H9 (cell line): ENCODE data around the gene ZBTB20. TPM values are rescaled to one million over a fixed set of nuclear protein-coding genes. Genes with fewer than 3 reads are reported as not detected.

Experiments used
- DNase-seq: peaks from one replicate; pipeline ENCODE4 v3.0.0-alpha.2; 2017
- H2AFZ ChIP-seq: one replicate; pipeline ENCODE4 v1.6.1; 2013; ENCODE audit warnings: mild to moderate bottlenecking, low read length, control low read depth, moderate library complexity
- H2AK5ac ChIP-seq: 2 replicates; pipeline ENCODE4 v1.6.1; 2013; ENCODE audit warnings: low read length, control low read depth, mixed read lengths; ENCODE audit not compliant: insufficient read length
- H2BK120ac ChIP-seq: one replicate; pipeline ENCODE4 v1.6.1; 2013; ENCODE audit warnings: low read depth, mild to moderate bottlenecking, low read length, control low read depth, inconsistent platforms; ENCODE audit not compliant: poor library complexity, severe bottlenecking
- H2BK12ac ChIP-seq: 2 replicates; pipeline ENCODE4 v1.6.1; 2013; ENCODE audit warnings: low read length, control low read depth, mixed read lengths, low read depth; ENCODE audit not compliant: insufficient read length
- H2BK15ac ChIP-seq: 2 replicates; pipeline ENCODE4 v1.6.1; 2013; ENCODE audit warnings: low read depth, low read length, control low read depth
- H2BK20ac ChIP-seq: one replicate; pipeline ENCODE4 v1.6.1; 2013; ENCODE audit warnings: low read depth, mild to moderate bottlenecking, low read length, control low read depth, inconsistent platforms; ENCODE audit not compliant: poor library complexity, severe bottlenecking
- H2BK5ac ChIP-seq: 2 replicates; pipeline ENCODE4 v1.6.1; 2013; ENCODE audit warnings: low read length, control low read depth, mixed read lengths; ENCODE audit not compliant: insufficient read length
- H3K14ac ChIP-seq: 2 replicates; pipeline ENCODE4 v1.6.1; 2013; ENCODE audit warnings: low read length, control low read depth; ENCODE audit not compliant: insufficient read depth
- H3K18ac ChIP-seq: 2 replicates; pipeline ENCODE4 v1.6.1; 2013; ENCODE audit warnings: low read depth, mild to moderate bottlenecking, mixed read lengths, low read length, control low read depth; ENCODE audit not compliant: insufficient read length
- H3K23ac ChIP-seq: 2 replicates; pipeline ENCODE4 v1.6.1; 2013; ENCODE audit warnings: low read length, control low read depth, mixed read lengths, low read depth; ENCODE audit not compliant: insufficient read length
- H3K23me2 ChIP-seq: 2 replicates; pipeline ENCODE4 v1.6.1; 2013; ENCODE audit warnings: low read depth, mild to moderate bottlenecking, mixed read lengths, low read length, control low read depth; ENCODE audit not compliant: insufficient read length, poor library complexity, severe bottlenecking
- H3K27ac ChIP-seq: 2 replicates; pipeline ENCODE4 v1.5.1; 2013; ENCODE audit warnings: low read length, control low read depth, mixed read lengths, low read depth; ENCODE audit not compliant: insufficient read length
- H3K27me3 ChIP-seq: 2 replicates; pipeline ENCODE4 v1.6.1; 2013; ENCODE audit warnings: low read length, control low read depth, inconsistent platforms; ENCODE audit not compliant: insufficient read depth
- H3K4ac ChIP-seq: 2 replicates; pipeline ENCODE4 v1.6.1; 2013; ENCODE audit warnings: low read depth, mild to moderate bottlenecking, control low read depth, inconsistent platforms, low read length, moderate library complexity
- H3K4me1 ChIP-seq: 2 replicates; pipeline ENCODE4 v1.6.1; 2013; ENCODE audit warnings: low read length, control low read depth, inconsistent platforms; ENCODE audit not compliant: insufficient read depth
- H3K4me2 ChIP-seq: 2 replicates; pipeline ENCODE4 v1.6.1; 2013; ENCODE audit warnings: low read length, control low read depth, mixed read lengths; ENCODE audit not compliant: insufficient read length, insufficient read depth
- H3K56ac ChIP-seq: 2 replicates; pipeline ENCODE4 v1.6.1; 2013; ENCODE audit warnings: low read depth, mild to moderate bottlenecking, mixed read lengths, low read length, control low read depth; ENCODE audit not compliant: insufficient read length
- H3K79me1 ChIP-seq: 2 replicates; pipeline ENCODE4 v1.6.1; 2013; ENCODE audit warnings: low read depth, mild to moderate bottlenecking, moderate library complexity, low read length, control low read depth, inconsistent platforms; ENCODE audit not compliant: insufficient read depth, poor library complexity, severe bottlenecking
- H3K79me2 ChIP-seq: 2 replicates; pipeline ENCODE4 v1.6.1; 2013; ENCODE audit warnings: low read length, control low read depth, inconsistent platforms; ENCODE audit not compliant: insufficient read depth
- H3K9ac ChIP-seq: 2 replicates; pipeline ENCODE4 v1.6.1; 2013; ENCODE audit warnings: low read length, control low read depth, mixed read lengths; ENCODE audit not compliant: insufficient read length; ENCODE audit errors: extremely low read depth
- H3K9me3 ChIP-seq: one replicate; pipeline ENCODE4 v1.6.1; 2013; ENCODE audit warnings: low read depth, low read length, inconsistent platforms; ENCODE audit not compliant: control insufficient read depth
- H3T11ph ChIP-seq: one replicate; pipeline ENCODE4 v1.6.1; 2013; ENCODE audit warnings: mild to moderate bottlenecking, low read length, control low read depth, inconsistent platforms
- H4K20me1 ChIP-seq: one replicate; pipeline ENCODE4 v1.6.1; 2013; ENCODE audit not compliant: control insufficient read depth, insufficient read length, insufficient read depth
- H4K5ac ChIP-seq: 2 replicates; pipeline ENCODE4 v1.6.1; 2013; ENCODE audit warnings: low read depth, mild to moderate bottlenecking, mixed read lengths, low read length, control low read depth; ENCODE audit not compliant: insufficient read length
- H4K8ac ChIP-seq: replicated peaks from 2 replicates; pipeline ENCODE4 v1.6.1; 2013; ENCODE audit warnings: low read length, control low read depth, mixed read lengths, low read depth; ENCODE audit not compliant: insufficient read length
- H4K91ac ChIP-seq: 2 replicates; pipeline ENCODE4 v1.6.1; 2013; ENCODE audit warnings: low read depth, mild to moderate bottlenecking, moderate library complexity, mixed read lengths, low read length, control low read depth; ENCODE audit not compliant: insufficient read length
- H3K27ac Mint-ChIP-seq, 3 experiments: 2 replicates in 2 of 3; 3 replicates in 1 of 3; pipeline ENCODE4 v1.8.0; 2020 to 2021; ENCODE audit warnings: mixed read lengths in 3 of 3, mild to moderate bottlenecking in 1 of 3, moderate library complexity in 1 of 3
- H3K27me3 Mint-ChIP-seq: 2 replicates; pipeline ENCODE4 v1.8.0; 2021; ENCODE audit warnings: low read depth, mild to moderate bottlenecking, moderate library complexity, mixed read lengths
- H3K36me3 Mint-ChIP-seq, 3 experiments: 2 replicates in 2 of 3; 3 replicates in 1 of 3; pipeline ENCODE4 v1.8.0; 2020 to 2021; ENCODE audit warnings: low read depth in 3 of 3, mixed read lengths in 3 of 3; ENCODE audit not compliant: insufficient read depth in 1 of 3
- H3K4me1 Mint-ChIP-seq, 2 experiments: 2 replicates each; pipeline ENCODE4 v1.8.0; 2020; ENCODE audit warnings: mixed read lengths in 2 of 2
- H3K4me3 Mint-ChIP-seq, 2 experiments: 2 replicates in 1 of 2; 3 replicates in 1 of 2; pipeline ENCODE4 v1.8.0; 2020 to 2021; ENCODE audit warnings: mild to moderate bottlenecking in 2 of 2, mixed read lengths in 2 of 2, moderate library complexity in 1 of 2
- H3K9me3 Mint-ChIP-seq, 2 experiments: 2 replicates in 1 of 2; 3 replicates in 1 of 2; pipeline ENCODE4 v1.8.0; 2020; ENCODE audit warnings: mild to moderate bottlenecking in 2 of 2, mixed read lengths in 2 of 2, moderate library complexity in 1 of 2
- CTCF ChIP-seq: fragments of 200-600 bp; sonication (generic); conservative IDR thresholded peaks from 3 replicates; pipeline ENCODE4 v1.8.0; 2021; ENCODE audit warnings: antibody characterized with exemption, mild to moderate bottlenecking
- WGBS: extraction: QIAGEN DNeasy Blood & Tissue Kit; methylation state at CpG from one replicate; pipeline ENCODE4 v1.1.7; 2013; ENCODE audit warnings: missing lambda C conversion rate, low lambda C conversion rate, mixed read lengths; ENCODE audit not compliant: insufficient read length; ENCODE audit errors: extremely low coverage; 5-methylcytosine and 5-hydroxymethylcytosine counted together
- total RNA-seq: library from RNA; stranded (reverse); gene quantifications from 2 replicates; pipeline ENCODE4 v1.2.1, GENCODE V29; 2021

The ZBTB20 gene
- total RNA-seq, 1 experiment from 2014 or later = 0.70 TPM

GRCh38 chr3:114310695-114311094, 836.4 kb downstream of the ZBTB20 start:
- no peak overlapping the region for H2BK20ac ChIP-seq
- H2AK5ac ChIP-seq = no peak overlapping the region
- no peaks in the 10 kb centered on the region for H3K79me2 ChIP-seq
- H3K4me2 ChIP-seq = no peak overlapping the region
- H2BK120ac ChIP-seq = no peak overlapping the region
- WGBS = no CpG with 5 or more reads among the region's 2 CpGs
- H3K27me3 ChIP-seq = no peaks in the 10 kb centered on the region
- no peak overlapping the region for H3K14ac ChIP-seq
- no peak overlapping the region for H2AFZ ChIP-seq
- DNase-seq = no peak
- H4K8ac ChIP-seq = no peak overlapping the region
- no peaks in the 10 kb centered on the region for H4K20me1 ChIP-seq
- H2BK5ac ChIP-seq = no peak overlapping the region
- H3K23ac ChIP-seq = no peak overlapping the region
- Mint-ChIP-seq H3K27ac (peak overlapping the region in 2 of 3 experiments; percentile 7 to 21; a peak in 2 of 7 replicates), H3K27me3 (no peaks in the 10 kb centered on the region), H3K4me3 (no peak overlapping the region), H3K36me3 (no peaks in the 10 kb centered on the region), H3K9me3 (no peaks in the 10 kb centered on the region), H3K4me1 (no peaks in the 10 kb centered on the region)
- H4K5ac ChIP-seq = no peak overlapping the region
- no peaks in the 10 kb centered on the region for H3K23me2 ChIP-seq
- H3K18ac ChIP-seq = no peak overlapping the region
- H3K9ac ChIP-seq = no peak overlapping the region
- no peak overlapping the region for H4K91ac ChIP-seq
- no peak overlapping the region for H2BK12ac ChIP-seq
- no peak overlapping the region for H3T11ph ChIP-seq
- no peaks in the 10 kb centered on the region for H3K79me1 ChIP-seq
- H3K4ac ChIP-seq = no peak overlapping the region
- TF ChIP-seq CTCF = no peak
- H3K56ac ChIP-seq = no peak overlapping the region
- H3K27ac ChIP-seq = no peak overlapping the region
- H3K4me1 ChIP-seq = no peaks in the 10 kb centered on the region
- no peak overlapping the region for H2BK15ac ChIP-seq
- no peaks in the 10 kb centered on the region for H3K9me3 ChIP-seq
